ENCODE data around the gene ZNF277. TPM values are rescaled to one million over a fixed set of nuclear protein-coding genes. Genes with fewer than 3 reads are reported as not detected.

Gene ZNF277
- total RNA-seq, 1 experiment from 2014 or later, result 21.3 TPM

DNA sequence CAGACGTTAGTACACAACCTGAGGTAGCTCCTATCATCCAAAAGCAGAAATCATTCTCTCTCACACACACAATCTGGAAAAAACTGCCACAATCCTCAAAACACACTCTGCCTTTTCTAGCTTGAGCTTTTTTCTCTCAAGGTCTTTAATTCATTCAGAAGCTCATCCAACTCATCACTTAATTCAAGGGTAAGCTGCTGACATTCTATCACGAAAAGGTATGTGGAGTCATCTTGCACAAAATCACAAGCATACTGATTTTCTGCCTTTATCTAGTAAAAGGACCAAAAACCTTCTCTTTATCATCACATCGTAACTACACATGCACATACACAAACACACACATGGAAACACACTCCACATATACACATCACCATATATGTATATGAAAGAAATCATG lies 32.3 kb upstream of the ZNF277 start:
- no peak overlapping the region for H3K27ac ChIP-seq (ENCODE audit: low read depth, low read length)
- no peak overlapping the region for H2AFZ ChIP-seq (ENCODE audit: low read depth, low read length, poor library complexity, severe bottlenecking)
- H3K79me2 ChIP-seq (ENCODE audit: insufficient read depth, low read length), result no peaks in the 10 kb centered on the region
- ATAC-seq (no peak), DNase-seq (ENCODE audit: low read depth, low spot score) (no peak)
- no peak overlapping the region for H3K9ac ChIP-seq (ENCODE audit: low read length)
- 0 out of 2 replicates have a peak, but pooled peaks cover 4% of the 10 kb centered on the region for H3K27me3 ChIP-seq (ENCODE audit: insufficient read depth, low read length)
- no peak overlapping the region for H3K4me3 ChIP-seq (replicated peaks in 1 of 2; ENCODE audit: low read depth in 1 of 2, low read length in 2 of 2)
- intact Hi-C loops (cut with micrococcal nuclease), result no loop called here
- ChIA-PET RAD21 (ENCODE audit: low non-redundant PET in 1 of 2, low total read pairs in 2 of 2, uncharacterized antibody in 2 of 2, unreplicated experiment in 2 of 2) (no interaction called here), CTCF (no interaction called here), POLR2A (interaction anchor here (0.6 kb wide), 1 partner anchor 419 kb away, joined by 4 read pairs; no protein-coding TSS in a partner anchor)
- no peaks in the 10 kb centered on the region for H3K9me2 ChIP-seq (ENCODE audit: insufficient read depth)
- no TSS peak for BruUV-seq (replicated peaks)
- no peaks in the 10 kb centered on the region for H3K36me3 ChIP-seq (ENCODE audit: control insufficient read depth in 1 of 2, insufficient read depth in 2 of 2, low read length in 2 of 2)
- no peaks in the 10 kb centered on the region for H3K9me3 ChIP-seq (ENCODE audit: control insufficient read depth in 1 of 2, insufficient read depth in 1 of 2, low read depth in 1 of 2, low read length in 2 of 2)
- H3K4me2 ChIP-seq (ENCODE audit: low read length), result no peak overlapping the region
- no peaks in the 10 kb centered on the region for H3K4me1 ChIP-seq (ENCODE audit: control insufficient read depth in 1 of 2, insufficient read depth in 2 of 2, low read length in 2 of 2)
- TF ChIP-seq, protein P1, sequence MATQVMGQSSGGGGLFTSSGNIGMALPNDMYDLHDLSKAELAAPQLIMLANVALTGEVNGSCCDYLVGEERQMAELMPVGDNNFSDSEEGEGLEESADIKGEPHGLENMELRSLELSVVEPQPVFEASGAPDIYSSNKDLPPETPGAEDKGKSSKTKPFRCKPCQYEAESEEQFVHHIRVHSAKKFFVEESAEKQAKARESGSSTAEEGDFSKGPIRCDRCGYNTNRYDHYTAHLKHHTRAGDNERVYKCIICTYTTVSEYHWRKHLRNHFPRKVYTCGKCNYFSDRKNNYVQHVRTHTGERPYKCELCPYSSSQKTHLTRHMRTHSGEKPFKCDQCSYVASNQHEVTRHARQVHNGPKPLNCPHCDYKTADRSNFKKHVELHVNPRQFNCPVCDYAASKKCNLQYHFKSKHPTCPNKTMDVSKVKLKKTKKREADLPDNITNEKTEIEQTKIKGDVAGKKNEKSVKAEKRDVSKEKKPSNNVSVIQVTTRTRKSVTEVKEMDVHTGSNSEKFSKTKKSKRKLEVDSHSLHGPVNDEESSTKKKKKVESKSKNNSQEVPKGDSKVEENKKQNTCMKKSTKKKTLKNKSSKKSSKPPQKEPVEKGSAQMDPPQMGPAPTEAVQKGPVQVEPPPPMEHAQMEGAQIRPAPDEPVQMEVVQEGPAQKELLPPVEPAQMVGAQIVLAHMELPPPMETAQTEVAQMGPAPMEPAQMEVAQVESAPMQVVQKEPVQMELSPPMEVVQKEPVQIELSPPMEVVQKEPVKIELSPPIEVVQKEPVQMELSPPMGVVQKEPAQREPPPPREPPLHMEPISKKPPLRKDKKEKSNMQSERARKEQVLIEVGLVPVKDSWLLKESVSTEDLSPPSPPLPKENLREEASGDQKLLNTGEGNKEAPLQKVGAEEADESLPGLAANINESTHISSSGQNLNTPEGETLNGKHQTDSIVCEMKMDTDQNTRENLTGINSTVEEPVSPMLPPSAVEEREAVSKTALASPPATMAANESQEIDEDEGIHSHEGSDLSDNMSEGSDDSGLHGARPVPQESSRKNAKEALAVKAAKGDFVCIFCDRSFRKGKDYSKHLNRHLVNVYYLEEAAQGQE (IDR thresholded peaks at IDR 0.05; ENCODE audit: low read depth), result no peak
- no peak for TF ChIP-seq CBX3 (IDR thresholded peaks at IDR 0.05; ENCODE audit: low read depth)
- TF ChIP-seq SIN3A (IDR thresholded peaks at IDR 0.05; ENCODE audit: low read depth), result no peak
- no peak for TF ChIP-seq ELF1 (IDR thresholded peaks at IDR 0.05; ENCODE audit: borderline replicate concordance, low read depth)
- TF ChIP-seq TCF7L2 (IDR thresholded peaks at IDR 0.05; ENCODE audit: borderline replicate concordance, extremely low read depth, insufficient read depth, insufficient read length), result no peak
- TF ChIP-seq POLR2A (IDR thresholded peaks at IDR 0.05; ENCODE audit: borderline replicate concordance, extremely low read depth, insufficient read depth, insufficient read length), result no peak
- TF ChIP-seq ZNF274 (IDR thresholded peaks at IDR 0.05; ENCODE audit: low read depth, low read length), result no peak
- no peak for TF ChIP-seq SP1 (IDR thresholded peaks at IDR 0.05; ENCODE audit: low read depth)
- TF ChIP-seq, protein P2, sequence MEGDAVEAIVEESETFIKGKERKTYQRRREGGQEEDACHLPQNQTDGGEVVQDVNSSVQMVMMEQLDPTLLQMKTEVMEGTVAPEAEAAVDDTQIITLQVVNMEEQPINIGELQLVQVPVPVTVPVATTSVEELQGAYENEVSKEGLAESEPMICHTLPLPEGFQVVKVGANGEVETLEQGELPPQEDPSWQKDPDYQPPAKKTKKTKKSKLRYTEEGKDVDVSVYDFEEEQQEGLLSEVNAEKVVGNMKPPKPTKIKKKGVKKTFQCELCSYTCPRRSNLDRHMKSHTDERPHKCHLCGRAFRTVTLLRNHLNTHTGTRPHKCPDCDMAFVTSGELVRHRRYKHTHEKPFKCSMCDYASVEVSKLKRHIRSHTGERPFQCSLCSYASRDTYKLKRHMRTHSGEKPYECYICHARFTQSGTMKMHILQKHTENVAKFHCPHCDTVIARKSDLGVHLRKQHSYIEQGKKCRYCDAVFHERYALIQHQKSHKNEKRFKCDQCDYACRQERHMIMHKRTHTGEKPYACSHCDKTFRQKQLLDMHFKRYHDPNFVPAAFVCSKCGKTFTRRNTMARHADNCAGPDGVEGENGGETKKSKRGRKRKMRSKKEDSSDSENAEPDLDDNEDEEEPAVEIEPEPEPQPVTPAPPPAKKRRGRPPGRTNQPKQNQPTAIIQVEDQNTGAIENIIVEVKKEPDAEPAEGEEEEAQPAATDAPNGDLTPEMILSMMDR (IDR thresholded peaks at IDR 0.05 in 2 of 3, conservative IDR thresholded peaks at IDR 0.05 in 1 of 3; ENCODE audit: borderline replicate concordance in 1 of 3, insufficient read depth in 1 of 3, low read depth in 2 of 3, low read length in 2 of 3), result no peak
- no peak for TF ChIP-seq FOSL1 (IDR thresholded peaks at IDR 0.05; ENCODE audit: low read depth)
- no peak for TF ChIP-seq CEBPB (IDR thresholded peaks at IDR 0.05; ENCODE audit: low read depth)
- TF ChIP-seq JUND (IDR thresholded peaks at IDR 0.05), result no peak
- TF ChIP-seq EGR1 (IDR thresholded peaks at IDR 0.05; ENCODE audit: low read depth), result no peak
- TF ChIP-seq POLR2AphosphoS5 (IDR thresholded peaks at IDR 0.05; ENCODE audit: low read depth, low read length), result no peak
- no peaks in the 10 kb centered on the region for H4K20me1 ChIP-seq (ENCODE audit: insufficient read depth)

Data from HCT116 (cell line).